ENCODE measurements around the gene ZNF516.
A peak's percentile ranks its signal among the peaks of the same experiment; 100 is the strongest.

The ZNF516 gene

DNA sequence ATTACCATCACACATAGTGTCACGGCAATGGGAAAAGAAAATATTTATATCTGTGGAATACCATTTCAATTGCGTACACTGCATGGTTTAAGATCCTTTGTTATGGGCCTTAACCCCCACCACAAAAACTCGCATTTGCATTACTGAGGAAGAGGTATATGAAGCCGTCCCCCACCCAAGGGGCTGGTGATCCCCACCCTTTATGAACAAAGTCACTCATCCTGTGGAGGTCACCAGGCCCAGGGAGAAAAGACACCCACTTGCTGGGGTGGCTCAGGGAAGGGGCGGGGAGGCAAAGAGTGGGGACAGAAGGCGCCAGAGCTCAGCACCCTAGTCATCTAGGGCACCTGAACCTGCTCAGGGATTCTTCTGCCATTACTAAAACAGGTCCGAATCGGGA, 133.8 kb downstream of the ZNF516 start:
- DNase-seq, result no peak

- DNase-seq, result no peak
Measured at GRCh38 chr18:76359909-76360308, 135.1 kb downstream of the ZNF516 start.

- no peak for DNase-seq
Measured at GRCh38 chr18:76358774-76359173, 136.3 kb downstream of the ZNF516 start.

- no peak for DNase-seq
Measured at GRCh38 chr18:76357585-76358260, 137.3 kb downstream of the ZNF516 start.

- DNase-seq, result no peak
Measured at GRCh38 chr18:76357174-76357573, 137.9 kb downstream of the ZNF516 start.

- no peak for DNase-seq
Measured at GRCh38 chr18:76356666-76357065, 138.4 kb downstream of the ZNF516 start.

DNA sequence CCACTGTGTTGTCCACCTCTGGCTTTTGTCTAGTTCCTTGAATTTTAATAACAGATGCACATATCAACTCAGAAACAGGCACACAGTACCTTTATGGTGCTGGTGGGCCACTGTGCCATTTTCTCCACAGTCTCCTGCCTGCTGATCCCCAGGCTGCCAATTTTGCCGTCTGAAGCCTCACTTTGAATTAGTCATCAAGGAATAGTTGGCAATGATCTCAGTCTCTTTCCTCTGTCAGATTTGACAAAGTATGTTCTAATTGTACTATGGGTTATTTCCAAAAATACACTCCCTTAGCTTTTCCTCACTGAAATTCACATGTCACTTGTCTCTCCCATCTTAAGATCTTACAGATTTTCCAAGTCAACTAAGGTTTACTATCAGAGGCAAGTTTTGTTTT, 140.7 kb downstream of the ZNF516 start:
- DNase-seq, result no peak

GRCh38 chr18:76353500-76353899, 141.5 kb downstream of the ZNF516 start:
- DNase-seq, result no peak

DNA sequence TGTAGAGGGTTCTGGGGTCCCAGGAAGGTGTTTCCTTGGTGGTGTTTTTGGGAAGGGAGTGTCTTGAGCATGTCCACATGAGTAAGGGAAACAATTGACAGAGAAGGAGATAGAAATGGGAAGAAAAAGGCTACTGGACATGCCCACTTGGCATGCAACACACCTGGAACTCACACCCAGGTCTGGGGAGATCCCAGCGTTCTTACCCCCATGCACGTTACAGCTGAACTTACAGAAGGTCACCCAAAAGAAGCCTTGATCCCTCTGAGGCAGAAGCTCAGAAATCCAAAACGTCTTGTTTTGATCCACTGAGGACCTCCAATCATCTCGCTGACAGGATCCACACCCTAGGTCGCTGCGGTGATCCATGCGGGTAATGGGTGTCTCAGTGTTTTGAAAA, 142.0 kb downstream of the ZNF516 start:
- no peak for DNase-seq

GRCh38 chr18:76351961-76352581, 143.0 kb downstream of the ZNF516 start:
- no peak for DNase-seq

GRCh38 chr18:76350134-76351025, 144.7 kb downstream of the ZNF516 start:
- no peak for DNase-seq

- DNase-seq, result peak; percentile 41
Measured at GRCh38 chr18:76349067-76349715, 145.9 kb downstream of the ZNF516 start.

DNA sequence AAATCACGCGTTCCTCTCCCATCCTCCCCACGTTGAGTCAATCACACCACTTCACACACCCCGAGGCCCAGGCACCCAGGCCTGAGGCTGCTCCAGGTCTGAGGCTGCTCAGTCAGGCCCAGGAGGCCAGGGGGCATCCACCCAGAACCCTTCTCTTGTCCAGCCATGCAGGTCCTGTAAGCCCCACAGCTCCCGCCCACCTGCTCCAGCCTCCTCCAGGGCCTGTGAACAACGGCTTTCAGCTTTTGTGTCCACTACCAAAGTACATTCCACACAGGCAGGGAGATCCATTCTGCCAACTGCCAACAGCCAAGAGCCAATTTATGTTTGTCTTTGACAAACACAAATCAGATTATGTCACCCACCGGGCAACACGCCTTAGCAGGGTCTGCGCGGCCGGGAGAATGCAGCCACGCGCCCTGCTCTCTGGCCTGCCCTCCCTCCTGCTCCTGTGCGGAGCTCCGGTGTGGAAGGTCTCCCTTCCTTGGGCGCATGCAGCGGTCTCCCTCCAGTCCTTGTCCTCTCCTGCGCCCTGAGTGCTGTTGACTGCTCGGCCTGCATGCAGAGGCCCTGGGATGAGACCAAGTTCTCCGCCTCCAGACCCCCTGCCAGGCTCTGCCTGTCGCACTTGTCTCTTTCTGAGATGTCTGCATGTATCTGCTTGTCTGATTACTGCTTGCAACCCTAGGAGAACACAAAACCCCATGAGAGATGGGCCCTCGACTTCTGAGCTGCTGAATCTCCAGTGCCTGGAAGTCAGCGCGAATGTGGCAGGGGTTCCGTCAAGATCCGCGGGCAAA, 146.6 kb downstream of the ZNF516 start:
- no peak for DNase-seq

DNA sequence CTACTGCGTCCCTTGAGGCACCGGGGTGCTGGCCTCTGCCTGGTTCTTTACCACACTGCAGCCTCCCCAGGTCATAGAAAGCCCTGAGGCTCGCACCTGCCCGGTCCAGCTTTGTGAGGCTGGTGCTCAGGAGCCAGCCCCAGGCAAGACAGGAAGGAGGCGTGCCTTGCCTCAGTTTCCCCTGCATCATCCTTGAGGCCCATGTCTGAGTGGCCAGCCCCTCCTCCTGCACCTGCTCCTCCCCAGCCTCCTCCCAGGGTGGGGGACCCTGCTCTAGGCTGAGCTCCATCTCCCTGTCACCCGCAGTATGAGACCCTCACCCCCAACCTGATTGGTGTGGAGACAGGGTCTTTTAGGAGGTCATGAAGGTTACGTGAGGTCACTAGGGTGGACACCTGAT, 147.7 kb downstream of the ZNF516 start:
- DNase-seq, result no peak

DNA sequence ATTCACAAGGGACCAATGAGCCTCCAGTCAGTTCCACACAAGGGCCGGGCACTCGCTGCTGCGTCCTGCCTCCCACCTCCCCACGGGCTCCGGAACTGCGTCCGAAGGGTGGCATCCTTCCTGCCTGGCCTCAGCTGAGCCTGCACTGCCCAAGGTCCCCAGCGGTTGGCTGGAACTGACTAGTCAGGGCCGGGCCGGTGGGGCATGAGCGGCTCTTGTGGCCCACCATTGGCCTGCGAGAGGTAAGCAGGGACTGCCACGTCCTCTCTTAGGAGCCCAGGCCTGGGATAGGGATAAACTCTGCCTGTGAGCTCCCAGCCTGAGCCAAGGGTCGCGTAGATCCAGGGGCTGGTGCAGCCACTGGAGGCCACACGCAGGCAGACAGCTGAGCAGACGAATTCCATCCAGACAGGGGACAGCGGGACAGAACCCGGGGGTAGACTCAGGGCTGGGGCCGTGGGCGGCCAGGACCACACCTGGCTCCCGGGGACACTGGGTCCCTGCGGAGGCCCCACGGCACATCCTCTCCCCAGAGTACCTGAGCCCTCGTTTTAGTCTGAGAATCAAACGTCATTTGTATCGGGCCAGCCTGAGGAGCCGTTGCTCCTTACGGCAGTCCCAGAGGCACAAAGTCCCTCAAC, 148.4 kb downstream of the ZNF516 start:
- DNase-seq, result no peak

DNA sequence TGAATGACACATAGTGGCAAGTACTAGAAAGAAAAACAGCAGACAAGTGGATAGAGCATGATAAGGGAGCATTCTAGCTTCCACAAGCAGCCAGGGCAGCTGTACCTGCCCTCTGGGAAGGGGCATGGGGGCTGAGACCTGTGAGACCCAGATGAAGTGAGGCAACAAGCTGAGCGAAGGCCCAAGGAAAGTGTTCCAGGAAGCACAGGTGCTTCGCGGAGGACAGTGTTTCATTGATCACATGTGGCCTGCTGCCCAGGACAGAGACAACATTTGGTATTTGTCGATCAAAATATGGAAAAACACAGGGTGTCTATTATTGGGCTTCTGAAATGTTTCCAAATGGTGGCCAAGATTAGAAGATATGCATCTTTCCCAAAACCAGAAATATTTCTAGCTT, 149.1 kb downstream of the ZNF516 start:
- no peak for DNase-seq

DNA sequence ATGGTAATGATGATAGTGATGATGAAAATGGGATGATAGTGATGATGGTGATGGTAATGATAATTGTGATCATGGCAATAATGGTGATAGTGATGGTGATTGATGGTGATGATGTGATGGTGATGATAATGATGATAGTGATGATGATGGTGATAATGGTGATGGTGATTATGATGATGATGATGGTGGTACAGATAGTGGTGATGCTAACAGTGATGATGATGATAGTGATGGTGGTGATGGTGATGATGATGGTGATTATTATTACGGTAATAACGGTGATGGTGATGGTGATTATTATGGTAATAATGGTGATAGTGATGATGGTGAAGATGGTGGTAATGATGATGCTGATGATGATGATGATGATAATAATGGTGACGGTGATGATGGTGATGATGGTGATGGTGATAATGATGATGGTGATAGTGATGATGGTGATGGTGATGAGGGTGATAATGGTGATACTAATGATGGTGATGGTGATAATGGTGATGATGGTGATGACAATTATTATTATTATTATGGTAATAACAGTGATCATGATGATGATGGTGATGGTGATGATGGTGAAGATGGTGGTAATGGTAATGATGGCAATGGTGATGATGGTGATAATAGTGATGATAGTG, 151.0 kb downstream of the ZNF516 start:
- DNase-seq, result no peak

GRCh38 chr18:76340410-76340809, 154.6 kb downstream of the ZNF516 start:
- no peak for DNase-seq

DNA sequence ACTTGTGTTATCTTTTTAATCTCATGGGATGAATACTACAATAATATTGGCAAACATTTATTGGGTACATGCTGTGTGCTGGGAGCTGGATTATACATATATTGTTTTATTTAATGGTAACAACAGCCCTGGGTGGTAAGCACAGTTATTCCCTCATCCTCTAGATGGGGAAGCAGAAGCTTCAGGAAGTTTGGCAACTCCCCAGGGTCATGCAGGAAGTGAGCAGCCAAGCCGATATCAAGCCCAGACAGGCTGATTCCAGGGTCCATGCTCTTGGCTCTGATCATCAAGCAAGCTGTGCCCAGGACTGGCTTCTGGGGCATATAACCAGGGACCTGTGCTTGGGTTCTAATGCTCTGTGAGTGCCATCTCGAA, 155.8 kb downstream of the ZNF516 start:
- no peak for DNase-seq

DNA sequence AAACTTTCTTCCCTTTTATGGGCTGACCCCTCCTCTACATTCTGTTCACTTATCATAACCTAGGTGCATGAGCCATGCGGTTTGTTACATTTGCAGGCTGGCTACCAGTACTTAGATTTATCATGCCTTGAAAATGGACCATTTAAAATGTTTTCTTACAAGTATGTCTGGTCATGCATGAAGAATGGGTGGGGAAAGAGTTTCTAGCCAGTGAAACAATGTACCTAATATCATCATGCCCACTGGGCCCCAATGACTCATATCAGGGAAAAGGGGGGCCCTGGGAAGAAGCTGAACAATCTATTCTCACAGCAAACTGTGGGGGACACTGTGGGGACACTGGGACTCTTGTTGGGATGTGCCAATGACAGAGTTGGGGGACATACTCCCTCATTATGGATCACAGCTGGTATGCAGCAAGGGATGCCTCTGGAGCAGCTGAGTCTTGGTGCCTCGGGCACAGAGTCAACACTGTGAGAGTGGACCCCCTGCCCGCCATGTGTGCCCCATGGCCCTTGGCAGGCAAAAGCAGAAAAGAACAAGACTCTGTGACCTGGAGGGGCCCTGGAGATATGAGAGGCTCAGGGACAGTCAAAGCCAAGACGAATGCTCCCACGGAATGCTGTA, 156.3 kb downstream of the ZNF516 start:
- DNase-seq, result no peak

GRCh38 chr18:76338088-76338487, 157.0 kb downstream of the ZNF516 start:
- no peak for DNase-seq
